Stimulated activated CD4-positive, alpha-beta T cell treated with anti-CD3 and anti-CD28 coated beads, Interleukin-1b, Interleukin-23, amount 100 ng/mL, for 24 hours (primary cell): Measurements from ENCODE around the gene TGM1.
"Not testable (repeated sequence)": the region's sequence is repeated elsewhere in the genome, so short reads cannot be mapped to it uniquely, and the experiment has no call there.

Source experiments
- DNase-seq, 4 experiments: peaks; one replicate each; pipeline ENCODE4 v3.0.0-alpha.2; 2020; ENCODE audit warnings: low read depth in 4 of 4, low spot score in 1 of 4

TGM1 gene

GRCh38 chr14:24255438-24255837 is 7.5 kb downstream of the TGM1 start:
- no peak for DNase-seq

GRCh38 chr14:24254630-24255392 is 8.2 kb downstream of the TGM1 start:
- no peak for DNase-seq

- no peak for DNase-seq
Measured at GRCh38 chr14:24253936-24254335, 9.0 kb downstream of the TGM1 start.

- DNase-seq: no peak
Measured at GRCh38 chr14:24252289-24253124, 10.5 kb downstream of the TGM1 start.

- no peak for DNase-seq
Measured at GRCh38 chr14:24251880-24252288, 11.1 kb downstream of the TGM1 start.

GRCh38 chr14:24250354-24250753 is 12.6 kb downstream of the TGM1 start:
- no peak for DNase-seq

GRCh38 chr14:24249230-24250021 is 13.6 kb downstream of the TGM1 start:
- DNase-seq: no peak

- no peak for DNase-seq
Measured at GRCh38 chr14:24247422-24247821, 15.6 kb downstream of the TGM1 start.

- no peak for DNase-seq
Measured at GRCh38 chr14:24246765-24247212, 16.2 kb downstream of the TGM1 start.

- DNase-seq: not testable (repeated sequence)
Measured at GRCh38 chr14:24245350-24245749, 17.6 kb downstream of the TGM1 start.

- DNase-seq: no peak
Measured at GRCh38 chr14:24243336-24243836, 19.6 kb downstream of the TGM1 start.

- DNase-seq: peak; percentile 86 to 94 (median 88)
Measured at GRCh38 chr14:24241829-24242443, 21.0 kb downstream of the TGM1 start.

- DNase-seq: no peak
Measured at GRCh38 chr14:24240110-24240918, 22.7 kb downstream of the TGM1 start.

- DNase-seq: no peak
Measured at GRCh38 chr14:24238527-24239037, 24.4 kb downstream of the TGM1 start.

GRCh38 chr14:24238123-24238522 is 24.9 kb downstream of the TGM1 start:
- DNase-seq: no peak

GRCh38 chr14:24237463-24237955 is 25.5 kb downstream of the TGM1 start:
- no peak for DNase-seq

GRCh38 chr14:24236689-24237462 is 26.1 kb downstream of the TGM1 start:
- no peak for DNase-seq

GRCh38 chr14:24235804-24236688 is 26.9 kb downstream of the TGM1 start:
- DNase-seq: no peak
